IMR-90 (cell line): ENCODE results near the gene UBE2E2. TPM values are rescaled to one million over a fixed set of nuclear protein-coding genes. Genes with fewer than 3 reads are reported as not detected.

Experiments
- ATAC-seq: fragments of 200-7000 bp; cut with Tn5 transposase; 2 replicates; pipeline ENCODE4 v1.9.1; 2020; ENCODE audit warnings: low read depth, mild to moderate bottlenecking, moderate library complexity
- BruUV-seq: library from RNA; stranded (reverse); fragments of 400-500 nt; replicated peaks from 2 replicates; lab custom pipeline; 2021; lab: Mats Ljungman, UMichigan
- CTCF ChIA-PET: fragments of 300-600 bp; formaldehyde crosslinking; extraction: SDS; loops from one replicate; lab custom pipeline; 2021; ENCODE audit warnings: antibody characterized with exemption; lab: Yijun Ruan, JAX
- POLR2A ChIA-PET: fragments of 300-600 bp; sonication (Branson Sonifier 250); formaldehyde crosslinking; loops from one replicate; lab custom pipeline; 2022; ENCODE audit warnings: antibody characterized with exemption; ENCODE audit not compliant: unreplicated experiment; lab: Charles Lee
- DNase-seq: peaks from one replicate; pipeline ENCODE4 v3.0.0; 2013
- H2AFZ ChIP-seq: replicated peaks from 2 replicates; pipeline ENCODE3; 2013; ENCODE audit warnings: low read length, mild to moderate bottlenecking; ENCODE audit not compliant: poor library complexity
- H2AK5ac ChIP-seq: 2 replicates; pipeline ENCODE4 v1.6.1; 2013; ENCODE audit warnings: low read depth, low read length, inconsistent platforms
- H2AK9ac ChIP-seq: replicated peaks from 2 replicates; pipeline ENCODE3; 2013; ENCODE audit warnings: mild to moderate bottlenecking, low read depth, low read length, moderate library complexity; ENCODE audit not compliant: poor library complexity
- H2BK120ac ChIP-seq: 2 replicates; pipeline ENCODE4 v1.6.1; 2013; ENCODE audit warnings: low read depth, low read length, inconsistent platforms
- H2BK15ac ChIP-seq: 3 replicates; pipeline ENCODE4 v1.6.1; 2013; ENCODE audit warnings: low read depth, low read length, inconsistent platforms
- H2BK20ac ChIP-seq: 2 replicates; pipeline ENCODE4 v1.6.1; 2013; ENCODE audit warnings: low read depth, mild to moderate bottlenecking, inconsistent platforms, low read length, moderate library complexity
- H2BK5ac ChIP-seq: 2 replicates; pipeline ENCODE4 v1.6.1; 2013; ENCODE audit warnings: mild to moderate bottlenecking, low read depth, low read length, inconsistent platforms; ENCODE audit not compliant: poor library complexity, severe bottlenecking
- H3K14ac ChIP-seq: replicated peaks from 2 replicates; pipeline ENCODE4 v1.6.1; 2013; ENCODE audit warnings: low read depth, low read length, inconsistent platforms
- H3K18ac ChIP-seq: 2 replicates; pipeline ENCODE4 v1.6.1; 2013; ENCODE audit warnings: low read depth, low read length, control low read depth
- H3K23ac ChIP-seq: 2 replicates; pipeline ENCODE4 v1.6.1; 2013; ENCODE audit warnings: low read depth, low read length, inconsistent platforms
- H3K27ac ChIP-seq: 2 replicates; pipeline ENCODE4 v1.5.1; 2013; ENCODE audit warnings: mild to moderate bottlenecking, control low read depth, low read length; ENCODE audit not compliant: insufficient read depth
- H3K27me3 ChIP-seq: 2 replicates; pipeline ENCODE4 v1.6.1; 2013; ENCODE audit warnings: low read length; ENCODE audit not compliant: control insufficient read depth, insufficient read depth
- H3K36me3 ChIP-seq: 2 replicates; pipeline ENCODE4 v1.6.1; 2013; ENCODE audit warnings: low read length, mixed read lengths; ENCODE audit not compliant: control insufficient read depth, insufficient read depth
- H3K4ac ChIP-seq: 2 replicates; pipeline ENCODE4 v1.6.1; 2013; ENCODE audit warnings: low read depth, low read length, inconsistent platforms
- H3K4me1 ChIP-seq: 2 replicates; pipeline ENCODE4 v1.6.1; 2013; ENCODE audit warnings: low read length, mixed read lengths; ENCODE audit not compliant: control insufficient read depth, insufficient read depth
- H3K4me2 ChIP-seq: 2 replicates; pipeline ENCODE4 v1.6.1; 2013; ENCODE audit warnings: low read depth, mild to moderate bottlenecking, control low read depth, low read length, moderate library complexity
- H3K4me3 ChIP-seq: 2 replicates; pipeline ENCODE4 v1.5.1; 2013; ENCODE audit warnings: low read depth, mild to moderate bottlenecking, control low read depth, low read length, moderate library complexity; ENCODE audit not compliant: insufficient read depth
- H3K56ac ChIP-seq: 2 replicates; pipeline ENCODE4 v1.6.1; 2013; ENCODE audit warnings: low read length, inconsistent platforms; ENCODE audit not compliant: insufficient read depth; ENCODE audit errors: extremely low read depth
- H3K79me1 ChIP-seq, 2 experiments: 2 replicates each; pipeline ENCODE4 v1.6.1; 2013; ENCODE audit warnings: low read length in 2 of 2, inconsistent platforms in 1 of 2, low read depth in 1 of 2
- H3K9ac ChIP-seq: 2 replicates; pipeline ENCODE4 v1.6.1; 2013; ENCODE audit warnings: low read depth, low read length, control low read depth
- H3K9me1 ChIP-seq: 2 replicates; pipeline ENCODE4 v1.6.1; 2013; ENCODE audit warnings: low read length, inconsistent platforms; ENCODE audit not compliant: insufficient read depth
- H3K9me3 ChIP-seq: 2 replicates; pipeline ENCODE4 v1.6.1; 2013; ENCODE audit warnings: low read length; ENCODE audit not compliant: control insufficient read depth, insufficient read depth
- H4K20me1 ChIP-seq: 2 replicates; pipeline ENCODE4 v1.6.1; 2013; ENCODE audit warnings: low read length, inconsistent platforms; ENCODE audit not compliant: insufficient read depth
- H4K5ac ChIP-seq: 2 replicates; pipeline ENCODE4 v1.6.1; 2013; ENCODE audit warnings: mild to moderate bottlenecking, low read depth, low read length, control low read depth
- H4K8ac ChIP-seq, 2 experiments: 2 replicates each; pipeline ENCODE4 v1.6.1; 2013; ENCODE audit warnings: low read depth in 2 of 2, low read length in 2 of 2, control low read depth in 1 of 2, inconsistent platforms in 1 of 2
- H4K91ac ChIP-seq: 2 replicates; pipeline ENCODE4 v1.6.1; 2013; ENCODE audit warnings: low read depth, low read length, inconsistent platforms; ENCODE audit not compliant: insufficient read depth
- CEBPB ChIP-seq: IDR thresholded peaks from 2 replicates; pipeline ENCODE4 v1.6.1; 2012; ENCODE audit warnings: low read depth, low read length, improper control_type of control experiment
- CTCF ChIP-seq: conservative IDR thresholded peaks from 2 replicates; pipeline ENCODE4 v1.5.1; 2012; ENCODE audit warnings: mild to moderate bottlenecking, low read depth, low read length, improper control_type of control experiment
- WGBS, 2 experiments: methylation state at CpG; one replicate each; pipeline versions ENCODE4 v1.1.5 to v1.1.7; 2013; ENCODE audit warnings: missing lambda C conversion rate in 2 of 2; ENCODE audit not compliant: insufficient read length in 1 of 2; ENCODE audit errors: extremely low coverage in 2 of 2; 5-methylcytosine and 5-hydroxymethylcytosine counted together
- dilution Hi-C: fragments of 300-500 bp; cut with HindIII; formaldehyde crosslinking; loops from one replicate; pipeline ENCODE4 v1.14.3; 2018; ENCODE audit warnings: low sequenced_read_pairs; ENCODE audit not compliant: unreplicated experiment
- in situ Hi-C: fragments of 300-500 bp; cut with MboI; formaldehyde crosslinking; loops from 3 replicates; pipeline ENCODE4 v1.14.3; 2019; ENCODE audit warnings: low sequenced_read_pairs, inconsistent platforms, mixed read lengths
- intact Hi-C: fragments of 100-400 bp; cut with micrococcal nuclease; formaldehyde crosslinking; loops from 2 replicates; pipeline ENCODE4 v1.10.0; 2022
- polyA plus RNA-seq, 3 experiments: library from polyadenylated mRNA; depleted of rRNA; stranded (reverse); fragments of >200 nt; gene quantifications; 2 replicates each; pipeline ENCODE4 v1.2.3, GENCODE V29; 2012; ENCODE audit warnings: low replicate concordance in 1 of 3
- total RNA-seq: library from RNA; depleted of rRNA; stranded (reverse); fragments of >200 nt; gene quantifications from 2 replicates; pipeline ENCODE4 v1.2.3, GENCODE V29; 2012

The UBE2E2 gene
- total and polyA plus RNA-seq, 2 of the 4 experiments (the other 2 are of a cell fraction) = 18.6 to 32.7 TPM

- POLR2A ChIA-PET = no interaction called here
- CTCF ChIA-PET = interaction anchor here (0.6 kb wide), 1 partner anchor 19 kb away, joined by 5 read pairs; no protein-coding TSS in a partner anchor
- H3K9ac ChIP-seq = no peak overlapping the region
Observed at GRCh38 chr3:23213813-23214212, 10.7 kb downstream of the UBE2E2 start.

More at GRCh38 chr3:23213813-23214212, 10.7 kb downstream of the UBE2E2 start:
- Histone ChIP-seq H3K79me1 (peaks cover 4 to 9% of the 10 kb centered on the region in 2 experiments; a peak in 2 of 4 replicates), H3K27ac (no peak overlapping the region), H3K36me3 (0 out of 2 replicates have a peak, but pooled peaks cover 1% of the 10 kb centered on the region), H3K4me2 (no peak overlapping the region), H2BK20ac (no peak overlapping the region), H4K20me1 (peaks cover 4% of the 10 kb centered on the region; the same call in 1 of the 2 replicates), H3K4ac (no peak overlapping the region), H2BK5ac (no peak overlapping the region), H3K18ac (no peak overlapping the region), H2BK120ac (no peak overlapping the region), H3K9me3 (no peaks in the 10 kb centered on the region), H3K4me1 (no peaks in the 10 kb centered on the region), H4K8ac (no peak overlapping the region), H2AK5ac (no peak overlapping the region), H3K14ac (no peak overlapping the region), H3K56ac (no peak overlapping the region), H3K4me3 (no peak overlapping the region), H2AK9ac (no peak overlapping the region), H4K5ac (no peak overlapping the region), H2BK15ac (no peak overlapping the region), H2AFZ (no peak overlapping the region), H4K91ac (no peak overlapping the region), H3K27me3 (no peaks in the 10 kb centered on the region), H3K23ac (no peak overlapping the region), H3K9me1 (no peaks in the 10 kb centered on the region)
- in situ Hi-C loops (no loop called here), intact Hi-C loops (no loop called here), dilution Hi-C loops (no loop called here)
- no TSS peak for BruUV-seq
- WGBS, 2 experiments = no CpG with 5 or more reads among the region's 2 CpGs
- DNase-seq (no peak), ATAC-seq (no peak)
- TF ChIP-seq CTCF = no peak
- no peak for TF ChIP-seq CEBPB
